GM21447 (cell line): ENCODE measurements around the gene CRTC2.

Source experiments
- ATAC-seq: cut with Tn5 transposase; IDR thresholded peaks from one replicate; pipeline ENCODE4 v1.9.1; 2021; ENCODE audit not compliant: unreplicated experiment

The CRTC2 gene

GRCh38 chr1:153951183-153951582 lies 7.2 kb downstream of the CRTC2 start:
- no peak for ATAC-seq

- ATAC-seq, result peak; percentile 58
Measured at GRCh38 chr1:153946622-153947241, 11.7 kb downstream of the CRTC2 start, which contains the start of gene DENND4B. TSS of gene DENND4B (minus strand) at chr1:153946718. CDS start at chr1:153944374, 2,344 bp downstream.

- ATAC-seq, result peak; percentile 73
Measured at GRCh38 chr1:153945795-153946621, 12.4 kb downstream of the CRTC2 start.

GRCh38 chr1:153945131-153945794 lies 13.1 kb downstream of the CRTC2 start:
- ATAC-seq, result no peak

- ATAC-seq, result no peak
Measured at GRCh38 chr1:153944827-153945117, 13.6 kb downstream of the CRTC2 start.

- ATAC-seq, result no peak
Measured at GRCh38 chr1:153944005-153944826, 14.2 kb downstream of the CRTC2 start.

GRCh38 chr1:153942766-153943549 lies 15.5 kb downstream of the CRTC2 start:
- ATAC-seq, result no peak

GRCh38 chr1:153941826-153942725 lies 16.3 kb downstream of the CRTC2 start:
- ATAC-seq, result no peak

- no peak for ATAC-seq
Measured at GRCh38 chr1:153940756-153941155, 17.7 kb downstream of the CRTC2 start.

- no peak for ATAC-seq
Measured at GRCh38 chr1:153939476-153939875, 18.9 kb downstream of the CRTC2 start.

- no peak for ATAC-seq
Measured at GRCh38 chr1:153938996-153939395, 19.4 kb downstream of the CRTC2 start.

- ATAC-seq, result no peak
Measured at GRCh38 chr1:153937331-153937730, 21.1 kb downstream of the CRTC2 start.

GRCh38 chr1:153936011-153936802 lies 22.2 kb downstream of the CRTC2 start:
- ATAC-seq, result no peak

GRCh38 chr1:153934746-153935145 lies 23.7 kb downstream of the CRTC2 start:
- no peak for ATAC-seq

GRCh38 chr1:153933955-153934354 lies 24.5 kb downstream of the CRTC2 start:
- no peak for ATAC-seq

- no peak for ATAC-seq
Measured at GRCh38 chr1:153933430-153933829, 25.0 kb downstream of the CRTC2 start.

- no peak for ATAC-seq
Measured at GRCh38 chr1:153932156-153933131, 26.0 kb downstream of the CRTC2 start.
